Pancreas (tissue), 10 donors: ENCODE results near the gene ATP2C2. TPM values are rescaled to one million over a fixed set of nuclear protein-coding genes. Genes with fewer than 3 reads are reported as not detected.
A peak's percentile ranks its signal among the peaks of the same experiment; 100 is the strongest.

Source experiments
- ATAC-seq, 4 donors: fragments of 200-7000 bp; cut with Tn5 transposase; one replicate each; pipeline versions ENCODE4 v1.8.0 to v1.9.1; 2020; ENCODE audit warnings: mild to moderate bottlenecking in 4 of 4, moderate library complexity in 4 of 4
- DNase-seq, 6 donors: peaks; one replicate each; pipeline ENCODE4 v3.0.0-alpha.2; 2020
- FAIRE-seq: peaks from 2 replicates; lab custom pipeline; 2012; peaks lifted over from hg19 to GRCh38; lab: Jason Lieb, UNC
- H3K27ac ChIP-seq, 4 donors: fragments of 200-600 bp; sonication (generic); 1 replicate in 3 of 4; 2 replicates in 1 of 4; pipeline versions ENCODE4 v1.5.0 to v1.8.0; 2020
- H3K27me3 ChIP-seq, 4 donors: fragments of 200-600 bp; one replicate each; pipeline ENCODE4 v1.8.0; 2021
- H3K36me3 ChIP-seq, 3 donors: fragments of 200-600 bp; sonication (generic) in 1 of 3; one replicate each; pipeline versions ENCODE4 v1.5.0 to v1.8.0; 2020 to 2021
- H3K4me1 ChIP-seq, 3 donors: fragments of 200-600 bp; one replicate each; pipeline ENCODE4 v1.8.0; 2021
- H3K4me3 ChIP-seq, 4 donors: fragments of 200-600 bp; sonication (generic) in 2 of 4; one replicate each; pipeline versions ENCODE4 v1.5.0 to v1.8.0; 2020 to 2021
- H3K9me3 ChIP-seq, 4 donors: fragments of 200-600 bp; one replicate each; pipeline ENCODE4 v1.8.0; 2021
- WGBS, 2 donors: extraction: QIAGEN DNeasy Blood & Tissue Kit; methylation state at CpG; one replicate each; pipeline ENCODE4 v1.1.7; 2013; 5-methylcytosine and 5-hydroxymethylcytosine counted together
- intact Hi-C, 3 donors: fragments of 100-400 bp; cut with DNase I; formaldehyde crosslinking; loops; one replicate each; pipeline versions ENCODE4 v1.11.1 to v1.14.2; 2022
- polyA plus RNA-seq, 2 donors: library from polyadenylated mRNA; stranded (reverse); fragments of 200-250 nt; gene quantifications; one replicate each; pipeline ENCODE4 v1.2.3, GENCODE V29; 2013
- total RNA-seq, 6 donors: library from RNA; stranded (reverse); fragmentation: NEBNext Ultra II Directional in 4 of 6; extraction: Animal tissue kit (Norgen Biotek cat#: 25700) in 4 of 6; gene quantifications; one replicate each; pipeline versions ENCODE4 v1.2.1 to v1.2.4, GENCODE V29; 2021 to 2023
- TF ChIP-seq, protein P1 (sequence below), 4 donors: fragments of 200-600 bp; sonication (generic) in 3 of 4; IDR thresholded peaks; one replicate each; pipeline versions ENCODE4 v1.5.0 to v1.8.0; 2021; ENCODE audit warnings: antibody characterized with exemption in 4 of 4
- donor health status: healthy with polysubstance abuse.
- donor health status: DM: no; HTN: no; CAD: no; lungs with moderate emphysema.
- donor health status: DM: no; HTN: no; CAD: no.
- donor health status: control.
- donor health status: control.
- donor health status: Bipolar disorder and iron deficiency.
- donor health status: DM: yes; HTN: yes; CAD: no.
- donor health status: DM: no; HTN: no; CAD: no.
- donor health status: DM: no; HTN: no; CAD: no.
- donor health status: DM: yes; HTN: yes; CAD: no.

The ATP2C2 gene
- total and polyA plus RNA-seq, 8 donors = 0.47 to 6.3 (median 2.2) TPM

DNA sequence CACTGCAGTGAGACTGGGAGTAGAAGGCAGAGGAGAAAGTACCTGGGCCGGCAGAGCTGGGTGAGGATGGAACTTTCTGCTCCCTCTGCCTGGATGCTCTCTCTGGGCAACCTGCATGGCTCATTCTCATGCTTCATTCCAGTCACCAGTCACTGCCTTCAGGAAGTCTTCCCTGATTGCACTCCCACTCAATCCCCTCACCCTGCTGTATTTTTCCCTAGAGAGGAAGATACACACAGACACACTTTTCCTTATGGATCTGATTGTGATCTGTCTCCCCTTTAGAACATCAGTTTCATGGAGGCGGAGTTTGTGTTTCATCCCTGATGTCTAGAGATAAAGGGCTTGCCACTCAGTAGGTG, 91.2 kb downstream of the ATP2C2 start:
- no peak for ATAC-seq
- no peaks in the 10 kb centered on the region for H3K4me1 ChIP-seq
- no peaks in the 10 kb centered on the region for H3K9me3 ChIP-seq
- H3K27ac ChIP-seq = no peak overlapping the region
- WGBS, 2 donors = 93 to 94% methylated on average over 2 of the region's 2 CpGs
- intact Hi-C loops = no loop called here
- no peak overlapping the region for H3K4me3 ChIP-seq
- TF ChIP-seq, protein P1, sequence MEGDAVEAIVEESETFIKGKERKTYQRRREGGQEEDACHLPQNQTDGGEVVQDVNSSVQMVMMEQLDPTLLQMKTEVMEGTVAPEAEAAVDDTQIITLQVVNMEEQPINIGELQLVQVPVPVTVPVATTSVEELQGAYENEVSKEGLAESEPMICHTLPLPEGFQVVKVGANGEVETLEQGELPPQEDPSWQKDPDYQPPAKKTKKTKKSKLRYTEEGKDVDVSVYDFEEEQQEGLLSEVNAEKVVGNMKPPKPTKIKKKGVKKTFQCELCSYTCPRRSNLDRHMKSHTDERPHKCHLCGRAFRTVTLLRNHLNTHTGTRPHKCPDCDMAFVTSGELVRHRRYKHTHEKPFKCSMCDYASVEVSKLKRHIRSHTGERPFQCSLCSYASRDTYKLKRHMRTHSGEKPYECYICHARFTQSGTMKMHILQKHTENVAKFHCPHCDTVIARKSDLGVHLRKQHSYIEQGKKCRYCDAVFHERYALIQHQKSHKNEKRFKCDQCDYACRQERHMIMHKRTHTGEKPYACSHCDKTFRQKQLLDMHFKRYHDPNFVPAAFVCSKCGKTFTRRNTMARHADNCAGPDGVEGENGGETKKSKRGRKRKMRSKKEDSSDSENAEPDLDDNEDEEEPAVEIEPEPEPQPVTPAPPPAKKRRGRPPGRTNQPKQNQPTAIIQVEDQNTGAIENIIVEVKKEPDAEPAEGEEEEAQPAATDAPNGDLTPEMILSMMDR (IDR thresholded peaks at IDR 0.05) = no peak
- H3K27me3 ChIP-seq = no peaks in the 10 kb centered on the region
- no peak for DNase-seq
- no peak for FAIRE-seq
- H3K36me3 ChIP-seq = no peaks in the 10 kb centered on the region

DNA sequence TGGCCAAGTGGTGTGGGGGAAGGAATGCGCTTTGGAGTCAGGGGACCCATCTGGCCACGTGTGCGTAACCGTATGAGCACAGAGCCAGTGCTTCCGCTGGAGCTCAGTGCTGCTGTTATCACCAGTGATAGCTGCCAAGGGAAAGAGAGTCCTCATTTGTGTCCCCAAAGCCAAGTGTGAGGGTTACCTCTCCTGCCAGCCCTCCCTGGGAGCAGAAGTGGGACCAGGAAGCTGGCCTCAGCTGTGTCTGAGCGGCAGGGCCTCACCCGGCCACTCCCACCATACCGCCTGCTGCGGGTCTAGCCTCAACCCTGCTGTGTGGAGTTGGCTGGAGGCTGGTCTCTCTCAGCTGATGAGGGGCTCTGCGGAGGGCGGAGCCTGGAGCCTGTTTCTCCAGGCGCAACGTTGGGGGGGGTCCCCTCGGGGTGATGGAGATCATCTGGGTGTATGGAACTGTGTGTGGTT, 91.6 kb downstream of the ATP2C2 start:
- no peak for ATAC-seq
- no peaks in the 10 kb centered on the region for H3K4me1 ChIP-seq
- intact Hi-C loops = no loop called here

DNA sequence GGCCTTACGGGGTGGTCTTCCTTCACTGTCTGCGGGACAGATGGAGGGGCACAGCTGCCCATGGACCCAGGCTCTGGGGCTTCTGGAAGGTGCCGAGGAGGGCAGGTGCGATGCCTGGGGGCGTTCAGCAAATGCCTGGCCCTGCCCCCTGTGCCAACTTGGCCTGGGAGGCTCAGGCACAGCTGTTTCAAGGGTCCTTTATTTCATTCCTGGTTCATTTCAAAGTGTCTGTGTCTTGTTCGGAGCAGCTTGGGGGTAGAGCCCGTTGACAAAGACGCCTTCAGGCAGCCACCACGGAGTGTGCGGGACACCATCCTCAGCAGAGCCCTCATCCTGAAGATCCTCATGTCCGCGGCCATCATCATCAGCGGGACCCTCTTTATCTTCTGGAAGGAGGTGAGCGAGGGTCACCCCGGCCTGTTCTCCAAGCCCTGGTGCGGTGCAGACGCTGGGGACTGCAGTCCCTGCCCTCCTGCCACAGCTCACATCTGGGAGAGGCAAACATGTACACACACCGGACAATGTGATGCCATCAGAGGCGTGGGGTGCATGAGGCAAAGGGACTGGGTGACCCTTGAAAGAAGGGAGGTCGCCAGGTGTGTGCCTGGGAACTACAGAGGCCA, 92.2 kb downstream of the ATP2C2 start:
- ATAC-seq (peak in 2 of 4 donors; percentile 21 to 31), FAIRE-seq (no peak), DNase-seq (peak in 1 of 6 donors; percentile 37)

More for the DNA sequence above, 91.6 kb downstream of the ATP2C2 start:
- Histone ChIP-seq H3K27me3 (no peaks in the 10 kb centered on the region), H3K27ac (no peak overlapping the region), H3K36me3 (no peaks in the 10 kb centered on the region), H3K9me3 (no peaks in the 10 kb centered on the region), H3K4me3 (no peak overlapping the region)
- DNase-seq = peak in 1 of 6 donors; percentile 37
- TF ChIP-seq, protein P1 (IDR thresholded peaks at IDR 0.05) = no peak
- FAIRE-seq = no peak
- WGBS, 2 donors = 85 to 86% methylated on average over 14 of the region's 14 CpGs

DNA sequence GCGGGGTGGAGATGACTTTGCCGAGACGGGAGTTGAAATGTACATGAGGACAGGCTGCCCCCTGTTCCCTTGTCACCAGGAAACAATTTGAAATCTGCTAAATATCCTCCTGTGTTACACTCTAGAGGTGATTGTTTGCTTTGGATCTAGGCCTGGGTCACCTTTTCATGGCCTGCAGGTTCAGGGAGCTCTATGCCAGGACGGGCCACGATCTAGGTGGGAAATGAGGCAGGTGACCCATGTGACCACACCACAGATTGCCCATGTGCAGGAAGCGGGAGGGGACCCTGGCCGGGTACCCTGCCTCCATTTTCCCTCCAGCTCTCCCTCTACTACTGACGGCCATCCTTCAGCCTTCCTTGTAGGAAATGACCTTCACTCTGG, 92.7 kb downstream of the ATP2C2 start:
- TF ChIP-seq, protein P1 (IDR thresholded peaks at IDR 0.05) = no peak
- Histone ChIP-seq H3K4me3 (no peak overlapping the region), H3K27me3 (no peaks in the 10 kb centered on the region), H3K9me3 (no peaks in the 10 kb centered on the region), H3K36me3 (no peaks in the 10 kb centered on the region), H3K27ac (no peak overlapping the region), H3K4me1 (no peaks in the 10 kb centered on the region)
- ATAC-seq (peak; percentile 29 to 60 (median 42)), FAIRE-seq (no peak), DNase-seq (peak in 1 of 6 donors; percentile 35)
- intact Hi-C loops = no loop called here
- WGBS, 2 donors = 48 to 51% methylated on average over 8 of the region's 8 CpGs

More for the DNA sequence above, 92.2 kb downstream of the ATP2C2 start:
- Histone ChIP-seq H3K27ac (no peak overlapping the region), H3K4me3 (no peak overlapping the region), H3K36me3 (no peaks in the 10 kb centered on the region), H3K9me3 (no peaks in the 10 kb centered on the region), H3K27me3 (no peaks in the 10 kb centered on the region), H3K4me1 (no peaks in the 10 kb centered on the region)
- WGBS, 2 donors = 82 to 87% methylated on average over 20 of the region's 20 CpGs
- intact Hi-C loops = no loop called here
- TF ChIP-seq, protein P1 (IDR thresholded peaks at IDR 0.05) = no peak
